ENCODE data around the gene PACSIN2.
"Not testable (repeated sequence)": the region's sequence is repeated elsewhere in the genome, so short reads cannot be mapped to it uniquely, and the experiment has no call there.

PACSIN2 gene

DNA sequence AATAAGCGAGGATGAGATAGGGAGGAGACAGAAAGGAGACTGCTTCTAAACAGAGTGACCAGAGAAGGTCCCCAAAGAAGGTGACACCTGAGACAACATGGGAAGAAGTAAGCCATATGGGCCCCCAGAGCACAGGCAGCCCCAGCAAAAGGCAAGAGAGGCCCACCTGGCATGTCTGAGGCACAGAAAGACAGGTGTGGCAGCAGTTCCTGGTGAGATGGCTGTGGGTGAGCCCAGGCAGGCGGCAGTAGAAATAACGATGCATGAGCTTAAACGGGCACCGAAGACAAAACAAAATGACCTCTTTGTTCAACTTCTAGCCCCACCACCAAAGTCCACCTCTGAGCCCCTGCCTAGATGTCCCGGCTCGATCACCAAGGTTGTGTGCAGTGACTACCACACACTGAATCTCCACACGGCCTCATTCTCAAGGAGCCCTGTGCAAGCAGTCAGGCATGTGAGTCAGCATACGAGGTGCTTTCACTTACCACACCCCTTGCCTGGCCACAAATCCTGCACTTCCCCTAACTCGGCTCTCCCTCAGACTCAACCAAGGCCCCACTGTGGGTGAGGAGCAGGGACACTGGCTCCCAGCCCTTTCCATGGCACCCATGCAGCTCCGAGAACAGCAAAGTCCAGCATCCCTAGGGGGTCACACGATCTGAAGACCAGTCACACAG, 77.6 kb downstream of the PACSIN2 start:
- in situ Hi-C loops (cut with HindIII; ENCODE audit: low pct_ligation_motif_present, low pct_unique_long_range_greater_than_20kb, low sequenced_read_pairs), result no loop called here
- DNase-seq, result peak; percentile 74

DNA sequence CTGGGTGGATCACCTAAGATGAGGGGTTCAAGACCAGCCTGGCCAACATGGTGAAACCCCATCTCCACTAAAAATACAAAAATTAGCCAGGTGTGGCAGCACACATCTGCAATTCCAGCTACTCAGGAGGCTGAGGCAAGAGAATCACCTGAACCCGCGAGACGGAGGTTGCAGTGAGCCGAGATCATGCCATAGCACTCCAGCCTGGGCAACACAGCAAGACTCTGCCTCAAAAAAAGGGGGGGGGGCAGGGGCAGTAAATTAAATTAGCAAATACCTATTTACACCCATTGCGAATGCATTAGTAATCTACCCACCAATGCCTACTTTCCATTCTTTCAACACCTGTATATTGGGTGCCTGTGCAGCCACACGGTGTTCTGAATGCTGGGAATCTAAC, 78.3 kb downstream of the PACSIN2 start:
- DNase-seq; in situ Hi-C loops (cut with HindIII; ENCODE audit: low pct_ligation_motif_present, low pct_unique_long_range_greater_than_20kb, low sequenced_read_pairs): not testable (repeated sequence)

DNA sequence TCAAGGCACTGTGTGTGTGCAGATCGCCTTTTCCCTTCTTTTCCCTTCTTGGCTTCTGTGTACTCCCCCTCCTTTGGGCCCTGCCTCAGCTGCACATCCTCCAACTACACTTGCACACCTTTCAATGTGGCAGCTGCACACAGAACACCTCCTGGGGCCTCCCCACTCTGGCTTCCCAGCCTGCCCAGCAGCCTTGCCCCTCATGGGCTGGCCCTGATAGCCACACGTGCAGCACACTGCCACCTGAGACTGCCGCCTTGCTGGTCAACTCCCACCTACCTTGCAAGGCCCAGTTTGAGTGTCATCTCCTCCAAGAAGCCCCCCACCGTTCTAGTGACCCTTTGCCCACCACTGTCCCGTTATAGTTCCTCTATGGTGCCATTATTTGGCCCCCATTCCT, 80.6 kb downstream of the PACSIN2 start:
- in situ Hi-C loops (cut with HindIII; ENCODE audit: low pct_ligation_motif_present, low pct_unique_long_range_greater_than_20kb, low sequenced_read_pairs), result no loop called here
- no peak for DNase-seq

DNA sequence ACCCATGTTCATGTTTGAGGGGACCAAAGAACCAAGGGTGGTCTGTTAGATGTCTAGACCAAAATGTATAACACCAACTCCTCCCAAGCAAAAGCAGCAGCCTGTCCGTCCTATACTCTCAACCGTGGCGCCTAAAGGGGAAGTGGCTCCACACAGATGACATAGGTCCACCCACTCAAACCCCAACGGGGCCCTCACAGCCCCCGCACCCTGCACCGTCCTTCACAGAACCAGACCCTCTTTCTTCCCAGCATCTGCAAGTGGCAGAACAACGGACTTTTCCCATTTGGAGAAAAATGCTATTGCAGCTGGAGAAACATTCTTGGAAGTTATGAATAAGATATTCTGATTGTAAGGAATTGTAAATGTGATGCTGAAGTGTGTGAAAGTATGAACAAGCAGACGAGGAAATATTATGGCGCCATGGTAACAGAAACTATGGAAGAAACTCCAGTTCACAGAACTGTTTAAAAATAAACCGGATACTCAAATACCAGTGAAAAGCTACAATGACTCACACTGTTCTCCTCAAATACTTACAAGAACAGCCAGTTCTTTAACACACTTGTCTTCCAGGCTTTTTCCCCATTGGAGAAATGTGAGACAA, 81.4 kb downstream of the PACSIN2 start:
- in situ Hi-C loops (cut with HindIII; ENCODE audit: low pct_ligation_motif_present, low pct_unique_long_range_greater_than_20kb, low sequenced_read_pairs), result no loop called here
- DNase-seq, result peak; percentile 69

DNA sequence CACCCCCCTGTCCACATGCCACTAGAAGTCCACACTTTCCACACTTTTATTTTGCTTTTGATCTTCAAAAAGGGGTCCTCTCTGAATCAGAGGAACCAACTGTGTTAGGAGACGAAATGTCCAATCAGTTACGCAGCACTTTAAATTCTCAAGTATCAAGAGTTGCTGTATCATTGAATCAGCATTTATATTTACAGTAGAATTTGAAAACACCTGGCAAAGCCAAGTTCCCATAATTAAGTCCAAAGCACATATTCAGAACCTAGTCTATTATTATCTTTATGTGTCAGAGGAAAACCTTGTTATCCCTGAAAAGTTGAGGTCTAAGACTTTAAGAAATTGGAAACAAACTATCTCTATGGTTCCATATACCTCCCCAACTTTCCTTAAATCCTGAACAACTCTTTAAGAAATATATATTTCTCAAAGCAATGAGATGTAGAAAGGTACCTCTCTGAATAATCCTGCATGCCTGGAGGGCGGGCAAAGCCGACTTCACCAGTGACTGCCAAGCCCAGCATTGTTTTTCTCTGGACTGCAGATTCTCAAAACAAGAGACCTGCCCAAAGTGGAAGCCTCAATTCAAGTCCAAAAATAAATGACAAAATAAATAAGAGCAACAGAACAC, 82.0 kb downstream of the PACSIN2 start:
- in situ Hi-C loops (cut with HindIII; ENCODE audit: low pct_ligation_motif_present, low pct_unique_long_range_greater_than_20kb, low sequenced_read_pairs), result no loop called here
- no peak for DNase-seq

DNA sequence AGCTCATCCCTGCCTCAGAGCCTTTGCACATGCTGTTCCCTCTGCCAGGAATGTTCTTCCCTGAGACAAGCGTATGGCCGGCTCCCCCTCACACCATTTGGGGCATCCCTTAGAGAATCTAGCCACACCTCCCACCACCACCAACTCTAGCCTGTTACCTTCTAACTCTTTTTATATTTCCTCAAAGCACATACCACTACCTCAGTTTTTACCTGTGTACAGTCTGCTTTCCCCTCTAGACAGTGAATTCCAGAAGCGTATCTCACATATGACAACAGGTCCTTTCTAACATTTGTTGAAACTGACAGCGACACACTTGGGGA, 82.8 kb downstream of the PACSIN2 start:
- in situ Hi-C loops (cut with HindIII; ENCODE audit: low pct_ligation_motif_present, low pct_unique_long_range_greater_than_20kb, low sequenced_read_pairs), result no loop called here
- no peak for DNase-seq

DNA sequence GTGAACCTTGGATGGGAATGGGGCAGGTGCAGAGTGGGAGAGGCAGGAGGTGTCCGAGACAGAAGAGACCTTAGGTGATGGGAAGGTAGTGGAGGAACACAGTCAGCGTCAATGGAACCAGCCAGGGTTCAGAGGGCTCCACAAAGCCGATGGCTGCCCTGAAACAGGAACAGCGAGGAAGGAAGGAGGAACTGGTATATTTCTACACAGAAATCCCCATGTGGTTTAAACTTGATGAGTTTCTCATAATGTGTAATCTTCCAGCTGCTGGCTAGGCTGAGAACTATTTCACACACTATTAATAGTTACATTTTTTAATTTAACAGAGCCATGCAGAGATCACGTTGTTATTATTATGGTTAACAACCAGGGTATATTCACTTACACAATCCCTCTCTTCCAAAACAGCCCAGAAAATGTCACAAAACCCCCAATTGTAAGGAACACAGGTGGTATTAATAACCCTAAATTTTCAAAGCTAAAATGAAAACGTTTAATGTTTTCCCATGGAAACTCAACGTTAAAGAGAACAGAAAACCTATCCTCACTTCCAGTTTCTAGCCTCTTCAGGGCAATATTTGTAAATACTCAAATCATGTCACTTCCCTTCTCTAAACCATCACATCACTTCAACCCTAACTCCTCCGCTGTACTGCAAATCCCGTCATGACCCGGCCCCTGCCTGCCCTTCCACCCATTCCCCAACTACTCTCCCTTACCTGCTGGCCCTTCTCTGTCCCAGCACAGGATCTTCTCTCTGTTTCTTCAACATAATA, 83.3 kb downstream of the PACSIN2 start:
- no peak for DNase-seq
- in situ Hi-C loops (cut with HindIII; ENCODE audit: low pct_ligation_motif_present, low pct_unique_long_range_greater_than_20kb, low sequenced_read_pairs), result no loop called here

DNA sequence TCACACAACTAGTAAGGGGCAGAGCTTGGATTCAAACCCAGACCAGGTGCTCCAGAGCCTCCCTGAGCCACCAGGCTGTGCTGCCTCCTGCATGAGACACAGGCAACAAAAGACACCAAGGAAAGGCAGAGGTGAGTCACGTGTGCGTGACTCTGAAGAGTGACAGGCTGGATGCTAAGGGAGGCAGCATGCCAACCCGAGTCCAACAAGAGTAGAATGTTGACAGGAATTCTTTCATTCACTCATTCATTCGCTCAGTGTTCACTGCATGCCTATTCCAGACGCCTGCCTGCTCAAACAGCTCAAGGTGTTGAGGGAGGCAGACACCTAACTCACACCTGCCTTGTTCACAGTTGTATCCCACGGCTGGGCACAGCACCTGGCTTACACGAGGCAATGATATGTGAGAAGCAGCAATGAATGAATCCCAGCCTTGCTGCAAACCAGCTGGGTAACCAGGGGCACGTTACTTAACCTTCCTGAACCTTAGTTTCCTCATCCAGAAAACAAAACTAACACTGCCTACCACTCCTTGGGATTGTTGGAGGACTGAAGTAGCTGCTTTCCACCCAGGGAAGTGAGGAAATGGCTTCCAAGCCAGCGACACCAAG, 84.0 kb downstream of the PACSIN2 start:
- DNase-seq, result peak; percentile 33
- in situ Hi-C loops (cut with HindIII; ENCODE audit: low pct_ligation_motif_present, low pct_unique_long_range_greater_than_20kb, low sequenced_read_pairs), result no loop called here

DNA sequence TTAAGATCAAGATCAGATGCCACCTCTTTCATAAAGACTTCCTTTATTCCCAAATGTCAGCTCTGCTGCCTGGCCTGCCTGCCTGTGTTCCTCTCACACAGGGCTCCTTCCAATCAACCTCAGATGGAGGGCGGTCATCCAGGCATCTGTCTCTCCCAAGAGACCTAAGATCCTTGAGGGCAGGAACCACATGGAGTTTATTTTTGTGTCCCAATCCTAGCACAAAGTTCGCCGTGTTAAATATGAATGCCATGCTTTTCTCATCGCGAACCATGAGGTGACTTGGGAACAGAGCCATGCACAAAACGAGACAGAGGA, 85.2 kb downstream of the PACSIN2 start:
- no peak for DNase-seq
- in situ Hi-C loops (cut with HindIII; ENCODE audit: low pct_ligation_motif_present, low pct_unique_long_range_greater_than_20kb, low sequenced_read_pairs), result no loop called here

DNA sequence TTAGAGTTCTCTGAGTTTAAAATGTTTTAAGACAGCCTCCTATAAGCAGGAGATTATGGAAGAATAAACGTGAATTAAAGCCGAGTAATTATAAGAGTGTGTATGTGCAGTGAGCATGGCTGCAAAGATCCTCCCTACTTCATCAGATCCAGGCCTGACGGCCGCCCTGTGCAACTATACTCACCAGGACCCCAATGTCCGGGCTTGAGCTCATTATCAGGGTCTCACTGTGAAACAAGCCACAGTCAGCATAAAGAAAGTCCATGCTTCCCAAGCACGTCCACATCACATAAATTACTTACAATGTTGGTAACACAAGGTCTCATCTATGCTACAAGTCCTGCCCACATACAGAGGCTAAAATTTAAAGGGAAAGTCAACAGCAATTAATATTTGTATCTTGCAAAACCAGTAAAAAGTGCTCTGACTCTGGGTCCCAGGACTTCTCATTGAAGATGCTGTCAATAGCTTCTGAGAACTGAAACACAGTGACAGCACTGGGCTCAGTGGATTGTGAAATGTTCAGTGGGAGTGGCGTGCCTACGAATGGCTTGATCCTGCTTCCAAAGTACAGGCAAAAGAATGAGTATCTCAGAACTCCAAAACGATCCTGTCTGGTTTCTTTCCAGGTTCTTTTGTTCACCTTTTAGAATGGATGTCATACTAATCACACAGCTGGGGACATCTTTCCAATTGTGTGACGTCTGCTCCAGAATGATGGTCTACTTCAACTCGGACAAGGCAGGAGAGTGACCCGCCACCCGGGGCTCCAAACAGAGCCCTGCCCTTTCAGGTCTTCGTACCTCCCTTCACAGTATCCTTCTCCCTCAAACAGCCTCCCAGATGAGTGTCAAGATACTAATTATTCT, 85.7 kb downstream of the PACSIN2 start:
- DNase-seq, result no peak
- in situ Hi-C loops (cut with HindIII; ENCODE audit: low pct_ligation_motif_present, low pct_unique_long_range_greater_than_20kb, low sequenced_read_pairs), result no loop called here

DNA sequence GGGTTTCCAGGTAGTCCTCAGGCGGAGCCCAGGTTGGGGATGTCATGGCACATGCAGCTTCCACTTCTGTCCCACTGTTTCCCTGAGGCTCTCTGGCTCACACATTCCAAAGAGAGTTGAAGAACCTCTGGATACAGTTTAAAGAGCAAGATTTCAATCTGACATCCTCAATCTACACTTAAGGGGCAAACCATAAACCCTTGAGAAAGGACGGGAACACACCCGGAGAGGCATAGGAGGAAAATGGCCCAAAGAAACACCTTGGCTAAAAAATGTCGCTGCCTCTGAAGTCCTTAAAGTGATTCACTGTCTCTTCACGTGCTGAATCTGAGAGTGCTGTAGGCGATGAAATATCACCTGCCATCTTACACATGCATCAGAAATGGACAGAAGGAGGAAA, 87.0 kb downstream of the PACSIN2 start:
- no peak for DNase-seq
- in situ Hi-C loops (cut with HindIII; ENCODE audit: low pct_ligation_motif_present, low pct_unique_long_range_greater_than_20kb, low sequenced_read_pairs), result no loop called here

DNA sequence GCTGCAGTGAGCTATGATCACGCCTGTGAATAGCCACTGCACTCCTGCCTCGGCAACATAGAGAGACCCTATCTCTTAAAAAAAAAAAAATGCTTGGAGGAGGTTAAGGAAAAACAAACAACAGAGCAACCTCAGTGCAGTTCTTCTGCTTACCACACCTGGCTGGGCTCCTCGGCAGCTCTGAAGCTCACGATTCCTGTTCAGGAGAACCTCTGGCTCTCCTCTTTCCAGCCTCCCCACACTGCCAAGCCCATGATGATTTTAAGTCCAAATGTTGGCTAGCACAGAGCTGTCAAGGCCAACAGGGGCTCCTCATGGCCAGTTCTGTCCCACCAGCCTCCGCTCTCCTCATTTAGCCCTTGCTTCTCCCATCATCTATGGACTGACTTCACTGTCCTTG, 88.2 kb downstream of the PACSIN2 start:
- DNase-seq, result no peak
- in situ Hi-C loops (cut with HindIII; ENCODE audit: low pct_ligation_motif_present, low pct_unique_long_range_greater_than_20kb, low sequenced_read_pairs), result no loop called here

DNA sequence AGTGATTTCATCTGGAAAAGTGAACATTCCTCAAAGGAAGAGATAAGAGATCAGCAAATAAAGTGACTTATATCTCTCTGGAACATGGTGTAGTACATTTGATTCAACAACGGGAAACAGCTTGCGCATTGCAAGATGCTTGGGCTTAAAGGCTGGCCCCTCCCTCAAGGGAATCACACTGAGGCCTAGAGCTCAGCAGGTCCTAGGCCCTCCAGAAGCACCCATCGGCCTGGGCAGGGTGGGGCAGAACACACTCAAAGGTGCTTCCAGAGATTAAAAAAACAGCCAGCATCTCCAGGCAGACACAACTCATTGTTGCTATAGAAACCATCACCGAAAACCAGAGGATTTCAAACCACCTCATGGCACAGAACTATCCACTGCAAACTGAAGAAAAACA, 88.8 kb downstream of the PACSIN2 start:
- no peak for DNase-seq

DNA sequence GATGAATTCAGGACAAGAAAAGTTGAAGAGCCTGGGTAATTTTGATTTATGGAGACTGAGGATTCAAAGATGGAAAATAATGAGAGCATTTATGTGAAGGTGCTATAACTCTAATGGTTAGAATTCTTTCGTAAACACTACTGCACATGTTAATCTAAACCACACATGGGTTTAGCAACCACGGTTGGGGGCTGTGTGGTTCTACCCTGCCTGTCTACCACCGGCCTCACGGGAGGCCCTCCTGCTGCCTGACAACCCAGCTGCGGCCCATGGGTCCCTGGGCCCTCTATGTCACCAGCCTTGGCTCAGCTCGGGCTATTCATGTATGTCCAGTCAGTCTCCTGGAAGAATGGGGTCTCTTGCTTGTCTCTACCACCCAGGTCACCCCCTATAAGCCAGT, 89.4 kb downstream of the PACSIN2 start:
- in situ Hi-C loops (cut with HindIII; ENCODE audit: low pct_ligation_motif_present, low pct_unique_long_range_greater_than_20kb, low sequenced_read_pairs), result no loop called here
- no peak for DNase-seq

More for the DNA sequence above, 88.8 kb downstream of the PACSIN2 start:
- in situ Hi-C loops (cut with HindIII; ENCODE audit: low pct_ligation_motif_present, low pct_unique_long_range_greater_than_20kb, low sequenced_read_pairs), result no loop called here

DNA sequence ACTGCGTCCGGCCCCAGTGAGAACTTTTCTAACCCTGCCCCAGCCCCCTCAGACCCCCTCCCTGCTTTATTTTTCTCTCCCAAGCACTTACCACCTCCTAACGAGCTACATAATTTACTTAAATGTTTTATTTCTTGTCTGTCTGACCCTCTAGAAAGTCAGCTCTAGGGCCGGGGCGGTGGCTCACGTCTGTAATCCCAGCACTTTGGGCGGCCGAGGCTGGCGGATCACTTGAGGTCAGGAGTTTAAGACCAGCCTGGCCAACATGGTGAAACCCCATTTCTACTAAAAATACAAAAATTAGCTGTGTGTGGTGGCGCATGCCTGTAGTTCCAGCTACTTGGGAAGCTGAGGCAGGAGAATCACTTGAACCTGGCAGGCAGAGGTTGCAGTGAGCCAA, 89.9 kb downstream of the PACSIN2 start:
- DNase-seq; in situ Hi-C loops (cut with HindIII; ENCODE audit: low pct_ligation_motif_present, low pct_unique_long_range_greater_than_20kb, low sequenced_read_pairs): not testable (repeated sequence)

DNA sequence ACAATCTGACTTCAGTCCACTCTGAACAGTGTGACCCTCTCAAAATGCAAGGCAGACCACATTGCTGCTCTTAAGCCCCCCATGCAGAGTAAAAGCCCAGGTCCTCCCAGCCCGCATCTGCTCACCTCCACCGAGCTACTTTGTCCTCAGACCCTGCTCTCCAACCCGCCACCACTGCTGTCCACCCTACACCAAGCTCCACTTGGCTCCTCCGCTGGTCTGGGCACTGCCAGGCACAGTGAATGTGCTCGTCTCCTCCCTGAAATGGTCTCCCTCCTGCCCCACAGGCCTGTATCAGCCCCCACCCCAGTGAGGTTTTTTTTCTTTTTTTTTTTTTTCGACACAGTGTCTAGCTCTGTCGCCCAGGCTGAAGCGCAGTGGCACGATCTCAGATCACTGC, 90.5 kb downstream of the PACSIN2 start:
- no peak for DNase-seq
- in situ Hi-C loops (cut with HindIII; ENCODE audit: low pct_ligation_motif_present, low pct_unique_long_range_greater_than_20kb, low sequenced_read_pairs), result no loop called here

DNA sequence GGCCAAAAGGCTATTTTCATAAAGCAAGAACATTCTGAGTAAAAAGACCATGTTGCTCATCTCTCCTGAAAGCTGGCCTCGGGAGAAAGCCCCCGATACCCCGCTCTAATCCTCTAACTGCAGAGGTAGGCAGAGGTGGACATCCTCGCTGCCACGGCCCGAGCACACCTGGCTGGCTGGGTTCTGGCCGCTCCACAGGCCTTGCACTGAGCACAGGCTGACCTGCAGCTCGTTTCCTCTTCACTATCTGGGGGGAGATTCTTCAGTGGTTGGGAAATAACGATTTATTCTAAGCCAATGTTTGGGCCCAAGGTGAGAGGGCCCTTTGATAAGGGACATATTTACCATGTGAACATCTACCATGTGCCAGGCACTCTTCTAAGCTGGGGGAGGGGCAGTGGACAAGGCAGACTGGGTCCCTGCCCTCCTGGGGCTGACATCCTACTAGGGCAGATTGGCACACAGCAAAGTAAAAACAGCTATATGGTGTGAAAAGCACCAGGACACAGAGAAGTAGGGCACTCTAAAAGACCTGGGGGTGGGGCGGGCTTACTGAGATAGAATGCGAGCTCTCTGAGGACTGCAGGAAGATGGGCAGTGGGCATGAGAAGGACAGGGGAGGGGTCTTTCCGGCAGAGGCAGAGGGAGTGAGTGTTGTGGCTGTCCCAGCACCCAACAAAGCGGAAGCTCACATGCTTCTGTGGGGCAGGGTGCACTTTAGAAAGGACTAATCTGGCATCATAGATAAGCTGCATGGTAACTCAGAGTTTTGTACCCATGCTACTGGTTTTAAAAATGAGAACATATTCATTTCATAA, 92.4 kb downstream of the PACSIN2 start:
- DNase-seq, result no peak
- in situ Hi-C loops (cut with HindIII; ENCODE audit: low pct_ligation_motif_present, low pct_unique_long_range_greater_than_20kb, low sequenced_read_pairs), result no loop called here
